Iris pigment epithelial cell (primary cell): ENCODE measurements around the gene PTPRD.

Source experiments
- DNase-seq: peaks from one replicate; pipeline ENCODE4 v3.0.0-alpha.2; 2011; ENCODE audit warnings: low read depth

Gene PTPRD

GRCh38 chr9:8683496-8683895 is 1929.3 kb downstream of the PTPRD start:
- no peak for DNase-seq

GRCh38 chr9:8680658-8681057 is 1932.1 kb downstream of the PTPRD start:
- no peak for DNase-seq

- DNase-seq: no peak
Observed at GRCh38 chr9:8680157-8680556, 1932.6 kb downstream of the PTPRD start.

DNA sequence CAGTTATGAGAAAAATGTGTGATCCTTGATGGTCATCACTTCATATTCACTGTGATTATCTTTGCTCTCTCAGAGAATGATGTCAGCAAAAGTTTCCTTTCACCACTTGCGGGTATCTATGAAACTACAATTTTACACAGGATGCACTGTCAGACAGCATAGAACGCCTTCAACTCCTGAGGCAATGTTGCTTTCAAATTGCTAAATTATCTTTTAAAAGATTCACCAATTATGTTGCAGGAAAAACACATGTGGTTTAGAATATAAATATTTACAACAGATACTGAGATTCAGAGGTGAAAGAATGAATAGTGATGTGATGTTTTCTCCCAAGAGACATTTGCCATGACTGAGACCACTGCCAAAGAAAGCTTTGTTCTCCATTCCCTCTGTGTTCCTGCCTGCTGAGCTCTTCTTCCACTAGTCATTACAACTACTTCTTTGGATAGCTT is 1933.4 kb downstream of the PTPRD start:
- DNase-seq: no peak

GRCh38 chr9:8677741-8678140 is 1935.1 kb downstream of the PTPRD start:
- DNase-seq: no peak

DNA sequence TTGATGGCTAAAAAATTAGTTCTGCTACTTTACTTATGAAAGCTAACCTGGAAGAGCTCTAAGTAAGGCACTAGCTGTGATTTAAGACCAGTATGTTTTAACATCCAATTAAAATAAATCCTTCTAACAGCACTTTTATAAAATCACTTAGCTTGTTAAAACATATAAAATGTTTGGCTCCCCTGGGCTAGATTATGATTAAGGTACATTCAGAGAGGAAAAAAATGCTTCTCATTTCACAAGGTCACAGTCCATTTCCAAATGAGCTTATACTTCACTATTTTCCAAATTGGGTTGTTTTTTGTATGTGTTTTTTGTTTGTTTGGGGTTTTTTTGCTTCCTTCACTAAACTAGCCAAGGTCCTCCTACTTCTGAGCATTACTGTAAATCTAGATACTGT is 1938.3 kb downstream of the PTPRD start:
- no peak for DNase-seq

DNA sequence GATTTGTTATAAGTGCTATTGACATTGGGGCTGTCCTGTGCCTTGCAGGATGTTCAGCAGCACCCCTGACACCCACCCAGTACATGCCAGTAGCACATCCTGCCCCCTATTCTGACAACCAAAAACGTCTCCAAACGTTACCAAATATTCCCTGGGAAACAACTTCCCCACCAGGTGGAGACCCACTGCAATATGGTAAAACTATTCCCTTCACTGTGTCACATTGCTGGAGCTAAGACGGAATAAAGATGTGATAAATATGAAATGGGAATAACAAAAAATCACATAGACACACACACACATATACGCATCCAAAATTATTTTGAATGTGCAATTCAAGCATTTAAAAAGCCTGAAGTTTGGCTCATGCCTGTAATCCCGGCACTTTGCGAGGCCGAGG is 1939.0 kb downstream of the PTPRD start:
- DNase-seq: no peak

DNA sequence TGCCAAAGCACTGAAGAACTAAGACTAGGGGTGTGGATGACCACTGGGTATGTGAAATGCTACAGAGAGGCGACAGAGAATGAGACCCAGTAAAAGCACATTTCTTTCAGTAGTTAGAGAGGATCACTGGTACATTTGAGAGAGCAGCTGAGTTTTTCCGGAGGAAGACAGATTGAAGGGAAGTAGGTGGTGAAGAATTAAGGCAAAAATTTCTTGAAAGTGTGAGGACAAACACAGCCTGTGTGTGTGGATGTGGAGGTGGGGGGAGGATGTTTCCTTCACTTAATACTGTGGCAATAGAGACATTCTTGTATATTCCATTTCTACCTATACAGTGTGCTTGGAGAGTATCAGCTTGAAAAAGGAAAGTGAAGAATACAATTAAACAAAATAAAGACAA is 1942.1 kb downstream of the PTPRD start:
- no peak for DNase-seq

- no peak for DNase-seq
Observed at GRCh38 chr9:8668751-8669150, 1944.1 kb downstream of the PTPRD start.

- DNase-seq: no peak
Observed at GRCh38 chr9:8668231-8668630, 1944.6 kb downstream of the PTPRD start.

- DNase-seq: no peak
Observed at GRCh38 chr9:8666060-8666459, 1946.7 kb downstream of the PTPRD start.

- peak; percentile 22 for DNase-seq
Observed at GRCh38 chr9:8660383-8660782, 1952.4 kb downstream of the PTPRD start.

GRCh38 chr9:8659108-8659507 is 1953.7 kb downstream of the PTPRD start:
- DNase-seq: no peak

DNA sequence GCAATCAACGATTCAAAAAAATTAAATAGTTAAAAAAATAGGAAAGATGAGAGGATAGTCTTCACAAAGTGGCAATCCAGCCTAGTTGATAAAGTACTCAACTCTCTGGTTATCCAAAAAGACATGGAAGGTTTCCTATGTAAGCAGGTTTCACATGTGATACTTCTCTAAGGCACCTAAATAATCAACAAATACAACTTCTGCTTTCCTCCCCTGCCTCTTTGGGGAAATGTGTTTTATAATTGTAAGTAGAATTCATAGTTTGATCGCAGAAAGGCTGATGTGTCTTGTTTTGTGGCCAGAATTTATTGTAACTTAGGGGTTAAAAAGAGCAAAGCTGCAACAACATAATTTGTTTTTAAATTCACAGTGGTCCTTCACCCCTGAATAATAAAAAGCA is 1957.7 kb downstream of the PTPRD start:
- no peak for DNase-seq

- DNase-seq: no peak
Observed at GRCh38 chr9:8653855-8654254, 1958.9 kb downstream of the PTPRD start.

DNA sequence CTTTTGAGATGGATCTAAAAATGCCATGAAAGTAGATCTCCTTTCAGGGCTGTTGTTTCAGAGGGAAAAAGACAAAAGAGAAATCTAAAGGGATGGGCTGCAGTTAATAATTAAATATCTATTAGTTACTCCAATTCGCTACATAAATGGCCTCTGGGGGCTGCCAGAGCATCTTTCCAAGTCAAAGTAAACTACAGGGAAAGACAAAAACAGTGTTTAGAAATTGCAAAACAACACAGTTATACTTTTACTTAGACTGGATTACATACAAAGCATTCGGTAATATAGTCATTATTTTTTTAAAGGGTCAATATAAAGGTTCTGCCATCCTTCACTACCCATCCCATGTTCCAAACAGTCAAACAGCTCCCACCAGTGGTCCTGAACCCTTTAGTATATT is 1959.7 kb downstream of the PTPRD start:
- no peak for DNase-seq

DNA sequence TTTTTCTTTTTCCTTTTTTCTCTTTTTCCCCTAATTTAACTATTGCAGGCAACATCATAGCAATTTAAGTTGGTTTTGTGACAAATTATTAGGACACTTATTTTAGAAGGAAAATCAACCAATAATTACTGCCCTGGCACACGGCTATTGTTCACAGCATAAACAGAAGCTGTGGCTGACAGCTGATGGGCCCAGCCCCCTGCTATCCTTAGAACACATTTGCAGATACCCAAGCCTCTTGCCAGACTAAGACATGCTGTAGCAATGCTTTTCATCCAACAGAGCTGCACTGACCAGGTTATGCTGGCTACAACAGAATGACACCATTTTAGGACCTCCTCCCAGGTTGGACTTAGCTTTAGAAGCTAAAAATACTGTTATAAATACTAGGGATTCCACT is 1960.5 kb downstream of the PTPRD start:
- no peak for DNase-seq

DNA sequence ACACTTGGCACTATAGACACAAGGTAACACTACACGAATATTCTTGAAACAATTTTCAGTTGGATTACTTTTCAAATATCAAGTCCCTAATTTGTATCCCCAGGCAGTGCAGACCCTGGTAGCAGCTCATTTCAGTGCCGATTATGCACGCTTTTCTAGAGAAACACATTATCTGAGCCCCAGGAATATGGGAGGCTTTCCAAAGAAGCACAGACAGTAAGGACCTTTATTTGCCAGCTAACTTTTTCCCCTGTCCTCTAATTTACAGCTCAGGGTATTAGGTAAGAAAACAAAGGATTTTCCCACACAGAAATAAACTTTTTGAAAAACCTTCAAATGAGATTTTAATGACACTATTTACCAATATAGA is 1961.0 kb downstream of the PTPRD start:
- no peak for DNase-seq

- no peak for DNase-seq
Observed at GRCh38 chr9:8651070-8651845, 1961.5 kb downstream of the PTPRD start.

DNA sequence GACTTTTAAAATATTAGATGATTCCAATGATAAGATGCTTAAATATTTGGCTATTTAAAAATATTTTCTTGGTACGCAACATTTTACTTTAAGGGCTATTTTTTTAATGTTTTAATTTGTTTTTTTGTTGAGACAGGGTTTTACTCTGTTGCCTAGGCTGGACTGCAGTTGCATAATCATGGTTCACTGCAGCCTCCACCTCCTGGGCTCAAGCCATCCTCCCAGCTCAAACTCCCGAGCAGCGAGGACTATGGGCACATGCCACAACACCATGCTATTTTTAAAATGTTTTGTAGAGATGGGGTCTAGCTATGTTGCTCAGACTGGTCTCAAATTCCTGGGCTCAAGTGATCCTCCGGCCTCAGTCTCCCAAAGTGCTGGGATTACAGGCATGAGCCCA is 1963.0 kb downstream of the PTPRD start:
- DNase-seq: no peak

- DNase-seq: no peak
Observed at GRCh38 chr9:8649160-8649559, 1963.6 kb downstream of the PTPRD start.

GRCh38 chr9:8648271-8648845 is 1964.4 kb downstream of the PTPRD start:
- no peak for DNase-seq

GRCh38 chr9:8647824-8648223 is 1965.0 kb downstream of the PTPRD start:
- no peak for DNase-seq

- DNase-seq: no peak
Observed at GRCh38 chr9:8644571-8644970, 1968.2 kb downstream of the PTPRD start.
